Retinal pigment epithelial cell (primary cell): ENCODE data around the gene MLX.
"Not testable (repeated sequence)": the region's sequence is repeated elsewhere in the genome, so short reads cannot be mapped to it uniquely, and the experiment has no call there.

ENCODE experiments used
- DNase-seq: peaks from one replicate; pipeline ENCODE4 v3.0.0-alpha.2; 2010; ENCODE audit warnings: low read depth
- H3K4me3 ChIP-seq: 2 replicates; pipeline ENCODE4 v1.5.1; 2011; ENCODE audit warnings: mild to moderate bottlenecking, low read length, control low read depth, moderate library complexity
- TF ChIP-seq, protein P1 (sequence below): conservative IDR thresholded peaks from 2 replicates; pipeline ENCODE4 v1.5.1; 2011; ENCODE audit warnings: low read depth, low read length, control low read depth, inconsistent platforms

Gene MLX

DNA sequence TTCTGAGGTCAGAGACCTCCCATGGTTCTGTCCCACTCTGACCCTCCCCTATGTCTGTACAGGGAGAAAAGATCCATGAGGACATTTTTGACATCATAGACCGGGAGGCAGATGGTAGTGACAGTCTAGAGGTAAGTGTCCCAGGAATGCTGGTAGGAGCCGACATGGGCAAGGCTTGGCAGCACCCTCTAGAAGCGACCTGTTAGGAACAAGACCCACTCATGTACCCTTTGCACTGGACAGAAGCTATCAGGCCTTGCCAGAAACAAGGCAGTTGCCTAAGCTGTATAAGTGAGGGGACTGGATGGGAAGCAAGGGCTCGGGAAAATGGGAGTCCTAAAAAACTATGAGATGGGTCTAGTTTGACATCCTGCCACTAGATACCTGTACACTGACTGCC is 45.1 kb downstream of the MLX start:
- H3K4me3 ChIP-seq = no peak overlapping the region
- TF ChIP-seq, protein P1, sequence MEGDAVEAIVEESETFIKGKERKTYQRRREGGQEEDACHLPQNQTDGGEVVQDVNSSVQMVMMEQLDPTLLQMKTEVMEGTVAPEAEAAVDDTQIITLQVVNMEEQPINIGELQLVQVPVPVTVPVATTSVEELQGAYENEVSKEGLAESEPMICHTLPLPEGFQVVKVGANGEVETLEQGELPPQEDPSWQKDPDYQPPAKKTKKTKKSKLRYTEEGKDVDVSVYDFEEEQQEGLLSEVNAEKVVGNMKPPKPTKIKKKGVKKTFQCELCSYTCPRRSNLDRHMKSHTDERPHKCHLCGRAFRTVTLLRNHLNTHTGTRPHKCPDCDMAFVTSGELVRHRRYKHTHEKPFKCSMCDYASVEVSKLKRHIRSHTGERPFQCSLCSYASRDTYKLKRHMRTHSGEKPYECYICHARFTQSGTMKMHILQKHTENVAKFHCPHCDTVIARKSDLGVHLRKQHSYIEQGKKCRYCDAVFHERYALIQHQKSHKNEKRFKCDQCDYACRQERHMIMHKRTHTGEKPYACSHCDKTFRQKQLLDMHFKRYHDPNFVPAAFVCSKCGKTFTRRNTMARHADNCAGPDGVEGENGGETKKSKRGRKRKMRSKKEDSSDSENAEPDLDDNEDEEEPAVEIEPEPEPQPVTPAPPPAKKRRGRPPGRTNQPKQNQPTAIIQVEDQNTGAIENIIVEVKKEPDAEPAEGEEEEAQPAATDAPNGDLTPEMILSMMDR = no peak
- no peak for DNase-seq

DNA sequence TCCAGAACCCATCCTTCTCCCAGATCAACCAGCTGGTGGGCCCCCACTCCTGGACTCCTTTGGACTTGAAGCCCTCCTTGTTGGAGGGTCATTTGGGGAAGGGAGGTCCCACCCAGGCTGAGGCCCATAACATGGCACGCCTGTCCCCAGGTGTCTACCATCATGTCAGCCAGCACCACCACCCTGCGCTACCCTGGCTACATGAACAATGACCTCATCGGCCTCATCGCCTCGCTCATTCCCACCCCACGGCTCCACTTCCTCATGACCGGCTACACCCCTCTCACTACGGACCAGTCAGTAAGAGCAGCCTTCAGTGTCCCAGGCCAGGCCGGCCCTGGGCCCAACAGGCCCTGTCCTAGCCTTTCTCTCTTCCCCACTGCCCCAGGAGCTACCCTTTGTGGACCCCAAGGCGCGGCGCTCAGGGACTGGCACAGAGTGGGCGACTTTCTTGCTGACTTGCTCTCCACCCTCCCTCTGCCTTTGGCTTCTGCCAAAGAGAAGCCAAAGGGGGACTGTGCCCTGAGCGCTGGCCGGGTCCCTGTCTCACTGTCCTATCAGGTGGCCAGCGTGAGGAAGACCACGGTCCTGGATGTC is 46.9 kb downstream of the MLX start:
- DNase-seq = no peak
- TF ChIP-seq, protein P1 = no peak
- no peak overlapping the region for H3K4me3 ChIP-seq

DNA sequence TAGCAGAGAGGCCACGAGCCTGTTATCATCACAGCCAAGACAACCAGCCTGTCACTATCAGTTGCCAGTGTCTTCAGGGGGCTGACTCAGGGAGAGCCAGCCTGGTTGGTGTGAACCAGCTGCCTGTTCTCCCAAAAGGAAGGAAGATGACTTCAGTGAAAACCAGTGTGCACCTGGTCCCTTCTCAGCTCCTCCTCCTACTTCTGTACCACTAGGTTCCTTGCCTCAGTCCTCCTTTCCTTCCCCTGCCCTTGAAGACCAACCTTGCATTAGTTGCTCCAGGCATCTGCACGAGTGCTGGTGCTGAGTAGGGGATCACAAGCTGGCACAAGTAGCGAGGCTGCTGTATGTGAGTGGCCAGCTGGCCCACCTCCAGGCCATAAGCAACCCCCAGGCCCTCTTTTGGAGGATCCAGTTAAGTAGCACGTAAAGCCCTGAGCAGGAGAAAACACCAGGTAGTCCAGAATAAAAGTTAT is 51.1 kb downstream of the MLX start:
- TF ChIP-seq, protein P1 = no peak
- no peak overlapping the region for H3K4me3 ChIP-seq
- DNase-seq = no peak

DNA sequence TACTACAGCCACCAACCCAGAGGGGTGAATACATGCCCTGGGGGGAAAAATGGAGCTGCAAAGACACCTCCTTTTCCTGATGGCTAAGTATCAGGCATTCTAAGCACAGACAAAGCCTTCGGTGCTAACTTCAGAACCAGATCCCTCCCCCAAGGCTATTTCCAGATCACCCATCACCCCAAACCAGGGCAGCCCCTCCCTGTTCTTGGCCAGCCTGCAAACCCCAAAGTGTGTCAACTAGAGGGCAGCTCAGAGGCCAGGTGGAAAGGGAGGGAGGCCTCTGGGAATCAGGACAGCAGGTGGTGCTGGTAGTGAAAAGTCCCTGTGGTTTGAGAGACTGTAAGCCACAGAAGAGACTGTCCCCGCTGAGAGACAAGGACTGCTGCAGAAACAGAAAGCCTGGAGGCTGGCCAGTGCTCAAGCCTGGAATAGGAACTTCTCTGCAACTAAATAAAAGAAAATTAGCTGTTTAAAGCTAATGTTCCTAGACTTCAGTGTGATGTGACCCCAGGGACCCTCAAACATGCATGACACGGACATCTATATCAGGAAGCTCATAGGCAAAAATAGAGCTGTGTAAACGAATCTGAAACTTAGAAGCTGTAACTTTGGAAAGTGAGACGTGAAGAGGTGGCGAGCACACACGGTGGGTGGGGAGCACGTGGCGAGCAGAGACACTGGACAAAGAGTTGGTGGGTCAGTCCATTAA is 51.7 kb downstream of the MLX start:
- no peak overlapping the region for H3K4me3 ChIP-seq
- TF ChIP-seq, protein P1 = peak; percentile 39
- no peak for DNase-seq

GRCh38 chr17:42621987-42622386 is 55.1 kb downstream of the MLX start:
- not testable (repeated sequence) for DNase-seq

More at GRCh38 chr17:42621987-42622386, 55.1 kb downstream of the MLX start:
- not testable (repeated sequence) for H3K4me3 ChIP-seq
